ENCODE results near the gene TMIGD2.

GRCh38 chr19:4337906-4338440 is 35.8 kb upstream of the TMIGD2 start:
- TF ChIP-seq CTCF (conservative IDR thresholded peaks at IDR 0.05; ENCODE audit: low read depth, low read length) (no peak), EZH2 (IDR thresholded peaks at IDR 0.05; ENCODE audit: borderline replicate concordance, low read depth, low read length, poor library complexity, severe bottlenecking) (no peak)
